ENCODE results near the gene APIP.

APIP gene

DNA sequence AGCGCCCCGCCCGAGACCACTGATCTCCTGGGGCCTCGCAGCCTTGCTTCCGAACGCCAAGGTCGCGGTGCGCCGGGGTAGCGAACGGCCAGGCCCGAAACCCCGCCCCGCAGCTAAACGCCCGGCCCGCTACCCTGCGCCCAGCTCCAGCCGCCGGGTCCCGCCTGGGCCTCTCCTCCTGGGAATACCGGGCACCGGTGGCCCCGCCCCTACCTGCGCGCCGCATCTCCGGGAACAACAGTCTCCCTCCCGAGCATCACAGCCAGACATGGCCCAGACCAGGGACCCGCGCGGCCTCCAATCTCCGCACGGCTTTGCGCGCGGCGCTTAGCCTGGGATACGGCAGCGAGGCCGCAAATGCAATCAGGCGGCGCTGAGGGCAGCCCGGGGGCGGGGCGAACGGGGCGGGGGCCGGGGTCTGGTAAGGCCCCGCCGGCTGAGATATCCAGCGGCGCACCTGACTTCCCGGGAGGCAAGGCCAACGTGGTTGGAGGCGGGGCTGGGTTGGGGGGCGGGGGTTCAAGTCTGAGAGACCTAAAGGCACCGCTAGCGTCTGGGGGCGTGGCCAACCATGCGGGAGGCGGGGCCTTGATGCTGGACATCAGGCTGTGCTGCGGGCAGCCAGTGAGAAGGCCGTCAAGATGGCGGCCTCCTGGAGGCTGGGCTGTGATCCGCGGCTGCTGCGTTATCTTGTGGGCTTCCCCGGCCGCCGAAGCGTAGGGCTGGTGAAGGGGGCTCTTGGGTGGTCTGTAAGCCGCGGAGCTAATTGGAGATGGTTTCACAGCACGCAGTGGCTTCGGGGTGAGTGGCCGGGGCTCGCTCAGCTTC is at the start of gene APIP, which contains the start of gene PDHX:
Gene APIP (minus strand): TSS at position 365 of the 828 bp plus-strand sequence. CDS start 95 bp downstream, at position 270.
Gene PDHX (plus strand): TSS at position 604 of the 828 bp plus-strand sequence. CDS start 38 bp downstream, at position 642.
- DNase-seq (ENCODE audit: low read depth), result peak; percentile 84

DNA sequence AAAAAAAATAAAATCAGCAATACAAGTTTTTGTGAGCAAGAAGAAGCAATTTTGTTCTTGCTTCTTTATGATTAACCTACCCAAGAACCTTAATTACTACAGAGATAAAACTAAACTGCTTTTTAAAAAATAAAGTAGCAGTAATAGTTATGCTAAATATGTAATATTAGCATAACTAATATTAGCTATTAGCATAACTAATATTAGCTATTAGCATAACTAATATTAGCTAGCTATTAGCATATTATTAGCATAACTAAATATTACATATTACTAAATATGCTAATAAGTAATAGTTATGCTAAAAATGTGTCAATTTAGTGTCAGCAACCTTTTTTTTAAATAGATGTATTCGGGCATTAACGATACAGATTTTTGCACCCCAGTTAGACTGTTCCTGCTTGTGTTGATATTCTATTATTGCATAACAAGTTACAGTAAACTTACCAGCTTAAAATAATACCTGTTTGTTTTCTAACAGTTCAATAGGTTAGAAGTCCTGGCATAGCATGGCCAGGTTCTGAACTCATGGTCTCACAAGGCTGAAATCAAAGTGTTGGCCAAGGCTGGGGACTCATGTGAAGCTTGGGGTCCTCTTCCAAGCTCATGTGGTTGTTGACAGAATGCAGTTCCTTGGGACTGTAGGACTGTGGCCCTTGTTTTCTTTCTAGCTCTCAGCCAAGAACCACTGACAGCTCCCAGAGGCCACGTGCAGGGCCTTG is 48.6 kb upstream of the APIP start:
- DNase-seq (ENCODE audit: low read depth), result no peak

DNA sequence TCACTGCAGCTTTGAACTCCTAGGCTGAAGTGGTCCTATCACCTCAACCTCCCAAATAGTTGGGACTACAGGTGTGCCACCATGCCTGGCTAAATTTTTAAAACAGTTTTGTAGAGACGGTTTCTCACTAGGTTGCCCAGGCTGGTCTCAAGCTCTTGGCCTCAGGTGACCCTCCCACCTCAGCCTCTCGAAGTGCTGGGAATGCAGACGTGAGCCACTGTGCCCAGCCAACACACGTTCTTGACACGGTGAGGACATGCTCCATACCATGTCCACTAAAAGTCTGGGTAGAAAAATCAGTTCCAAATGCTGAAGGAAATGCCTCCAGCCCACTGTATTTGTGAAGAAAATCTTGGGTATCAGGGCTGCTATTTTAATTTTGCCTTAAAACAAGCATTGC is 47.2 kb upstream of the APIP start:
- DNase-seq (ENCODE audit: low read depth), result no peak

GRCh38 chr11:34962034-34962433 is 45.9 kb upstream of the APIP start:
- DNase-seq (ENCODE audit: low read depth), result no peak

GRCh38 chr11:34960277-34960676 is 44.1 kb upstream of the APIP start:
- DNase-seq (ENCODE audit: low read depth), result no peak

- DNase-seq (ENCODE audit: low read depth), result no peak
Observed at GRCh38 chr11:34959770-34960169, 43.6 kb upstream of the APIP start.

DNA sequence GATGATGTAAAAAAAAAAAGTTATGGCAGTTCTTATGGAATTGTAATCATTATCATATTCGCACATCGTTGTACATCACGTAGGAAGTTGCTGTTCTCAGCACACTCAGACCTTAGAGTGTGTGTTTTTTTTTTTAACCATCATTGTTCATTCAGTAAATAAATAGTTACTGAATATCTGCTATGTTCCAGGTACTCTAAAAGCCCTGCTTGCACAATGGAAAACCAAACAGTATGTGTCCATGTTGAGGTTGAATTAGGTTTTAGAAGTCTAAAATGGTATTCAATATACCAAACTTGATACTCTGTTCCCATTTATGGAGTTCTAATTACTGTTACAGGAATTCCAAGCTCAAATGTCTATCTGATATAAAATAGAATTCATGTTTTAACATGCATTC is 41.4 kb upstream of the APIP start:
- DNase-seq (ENCODE audit: low read depth), result no peak

- DNase-seq (ENCODE audit: low read depth), result no peak
Observed at GRCh38 chr11:34957206-34957605, 41.0 kb upstream of the APIP start.

DNA sequence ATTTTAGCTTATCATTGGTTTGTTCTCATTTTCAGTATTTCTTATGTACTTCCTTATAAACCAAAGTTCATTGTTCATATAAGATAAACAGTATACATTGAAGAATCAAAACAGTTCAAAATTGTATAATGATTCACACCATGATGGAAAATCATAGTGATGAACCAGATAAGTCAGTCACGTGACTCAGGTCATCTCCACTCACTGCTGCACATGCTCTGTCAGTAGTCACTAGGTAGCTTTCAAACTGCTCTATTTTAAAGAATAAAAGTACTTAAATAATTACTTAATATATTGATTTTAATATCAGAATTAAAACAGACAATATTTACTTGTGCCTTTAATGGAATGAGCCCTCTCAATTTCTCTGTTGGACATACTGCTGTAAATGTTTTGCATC is 37.8 kb upstream of the APIP start:
- no peak for DNase-seq (ENCODE audit: low read depth)

DNA sequence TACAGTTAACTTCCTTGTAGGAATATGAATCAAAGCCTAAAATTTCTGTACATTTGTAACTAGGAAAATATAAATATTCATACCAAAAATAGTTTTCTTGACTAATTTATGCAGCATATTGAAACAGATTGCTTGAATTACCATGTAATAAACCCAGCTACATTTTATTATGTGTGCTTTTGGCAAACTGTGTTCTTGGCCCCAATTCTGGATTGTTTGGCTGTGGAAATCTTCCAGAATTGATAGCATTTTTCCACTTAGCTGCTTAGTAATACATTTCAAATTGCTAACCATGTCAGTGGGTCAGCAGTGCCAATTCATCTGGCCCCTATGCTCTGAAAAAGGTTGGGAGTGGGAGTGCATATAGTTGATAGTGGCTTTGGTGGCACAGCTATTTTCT is 32.5 kb upstream of the APIP start:
- DNase-seq (ENCODE audit: low read depth), result no peak

DNA sequence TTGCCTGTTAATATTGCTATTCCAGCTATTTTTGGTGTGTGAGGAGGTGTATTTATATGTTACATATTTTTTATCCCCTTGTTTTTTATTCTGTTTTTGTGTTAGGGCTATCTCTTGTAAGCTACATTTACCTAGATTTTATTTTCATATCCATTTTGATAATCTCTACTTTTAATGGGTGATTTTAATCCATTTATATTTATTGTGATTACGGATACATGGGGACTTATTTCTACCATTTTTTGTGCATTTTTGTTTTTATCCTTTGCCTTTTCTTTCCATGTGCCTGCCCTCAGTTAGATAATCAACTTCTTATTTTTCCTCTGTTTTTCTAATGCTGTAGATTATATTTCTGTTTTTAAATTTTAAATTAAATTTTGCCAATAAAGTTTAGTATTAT is 28.5 kb upstream of the APIP start:
- DNase-seq (ENCODE audit: low read depth), result no peak

DNA sequence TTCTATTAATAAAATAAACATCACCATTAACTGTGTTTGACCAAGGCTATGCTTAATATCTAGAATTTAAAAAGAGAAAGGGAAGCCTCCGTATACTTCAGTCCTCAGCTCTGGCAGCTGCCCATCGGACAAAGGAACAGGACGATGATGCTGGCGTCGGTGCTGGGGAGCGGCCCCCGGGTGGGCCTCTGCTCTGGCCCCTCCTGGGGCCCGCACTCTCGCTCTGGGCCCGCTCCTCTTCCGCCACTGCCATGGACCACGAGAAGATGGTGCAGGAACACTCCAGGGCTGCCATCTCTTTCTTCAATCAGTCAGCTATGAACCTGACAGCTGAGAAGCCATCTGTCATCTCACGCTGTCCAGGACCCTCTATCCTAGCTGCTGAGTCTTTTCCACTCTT is 25.5 kb upstream of the APIP start:
- no peak for DNase-seq (ENCODE audit: low read depth)

- no peak for DNase-seq (ENCODE audit: low read depth)
Observed at GRCh38 chr11:34940026-34940677, 24.0 kb upstream of the APIP start.

GRCh38 chr11:34938611-34939010 is 22.4 kb upstream of the APIP start:
- DNase-seq (ENCODE audit: low read depth), result no peak

DNA sequence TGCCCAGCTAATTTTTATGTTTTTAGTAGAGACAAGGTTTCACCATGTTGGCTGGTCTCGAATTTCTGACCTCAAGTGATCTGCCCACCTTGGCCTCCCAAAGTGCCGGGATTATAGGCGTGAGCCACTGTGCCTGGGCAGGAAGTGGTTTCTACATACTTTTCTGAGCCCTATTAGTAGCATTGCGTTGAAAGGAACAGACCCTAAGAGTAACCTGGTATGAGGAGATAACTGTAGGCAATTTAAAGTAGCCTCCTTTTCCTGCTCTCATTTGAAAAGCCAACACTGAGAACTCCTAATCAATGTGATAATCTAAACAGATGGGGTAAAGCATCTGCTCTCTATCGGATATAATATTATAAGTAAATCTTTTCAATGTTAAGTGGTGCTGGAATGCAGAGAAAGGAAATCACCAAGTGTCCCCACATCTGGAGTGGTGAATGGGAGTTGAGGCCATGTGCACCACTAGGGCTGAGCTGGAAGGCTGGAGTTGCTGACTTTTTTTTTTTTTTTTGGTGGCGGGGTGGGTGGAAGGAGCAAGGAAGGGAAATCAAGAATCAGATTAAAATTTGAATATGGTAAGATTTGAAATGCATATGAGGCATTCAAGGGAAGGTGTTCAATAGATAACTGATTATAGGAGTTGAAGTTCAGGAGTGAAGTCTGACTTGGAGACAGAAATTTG is 20.9 kb upstream of the APIP start:
- no peak for DNase-seq (ENCODE audit: low read depth)

- no peak for DNase-seq (ENCODE audit: low read depth)
Observed at GRCh38 chr11:34929794-34930763, 13.9 kb upstream of the APIP start.

DNA sequence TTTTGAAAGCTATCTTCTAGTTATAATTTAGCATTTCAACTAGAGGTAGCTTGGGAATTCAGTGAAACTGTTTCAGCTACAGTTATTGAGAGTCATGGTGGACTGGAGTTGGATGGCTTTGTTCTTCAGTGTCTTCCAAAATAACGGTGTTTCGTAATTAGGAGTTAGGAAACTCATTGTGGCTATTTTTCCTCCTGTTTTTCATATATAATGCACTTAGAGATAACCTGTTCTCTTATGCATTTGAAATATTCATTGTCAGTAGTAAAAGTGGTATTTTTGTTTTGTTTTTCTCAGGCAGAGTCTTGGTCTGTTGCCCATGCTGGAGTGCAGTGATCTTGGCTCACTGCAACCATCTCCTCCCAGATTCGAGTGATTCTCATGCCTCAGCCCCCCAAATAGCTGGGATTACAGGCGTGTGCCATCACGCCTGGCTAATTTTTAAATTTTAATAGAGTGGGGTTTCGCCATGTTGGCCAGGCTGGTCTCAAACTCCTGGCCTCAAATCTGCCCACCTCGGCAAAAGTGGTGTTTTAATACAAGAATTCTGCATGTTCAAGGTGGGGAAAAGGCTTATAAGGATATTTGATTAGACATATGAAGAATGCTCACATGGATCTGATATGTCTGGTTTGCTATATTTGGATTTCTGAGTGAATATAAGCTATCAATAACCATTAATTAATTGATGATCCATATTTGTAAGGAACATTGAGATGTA is 12.9 kb upstream of the APIP start:
- no peak for DNase-seq (ENCODE audit: low read depth)

GRCh38 chr11:34928268-34928959 is 12.2 kb upstream of the APIP start:
- no peak for DNase-seq (ENCODE audit: low read depth)

DNA sequence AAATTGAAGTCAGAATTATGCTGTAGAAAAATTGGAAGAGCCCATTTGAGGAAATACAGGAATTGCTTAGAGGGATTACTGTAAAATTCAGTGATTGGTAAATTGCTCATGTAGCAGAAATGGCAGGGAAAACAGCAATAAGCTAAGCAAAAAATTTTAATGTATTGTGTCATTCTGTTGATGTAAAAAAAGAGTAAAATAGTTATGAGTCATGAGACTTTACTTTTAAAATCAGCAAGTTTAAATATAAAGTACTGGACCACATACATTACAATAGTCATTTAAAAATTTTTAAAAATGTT is 10.6 kb upstream of the APIP start:
- DNase-seq (ENCODE audit: low read depth), result no peak

All from stimulated activated CD8-positive, alpha-beta memory T cell treated with anti-CD3 and anti-CD28 coated beads, Interleukin-12 subunit alpha, Interleukin-12 subunit beta, amount 100 ng/mL, for 1 hour (primary cell).